ENCODE data around the gene CNKSR1. TPM values are rescaled to one million over a fixed set of nuclear protein-coding genes. Genes with fewer than 3 reads are reported as not detected.

Gene CNKSR1
- total and polyA plus RNA-seq, 2 of the 13 experiments (the other 11 are each of a cell fraction or from before 2014, with no cell fraction given) = 3.4 to 8.9 TPM

DNA sequence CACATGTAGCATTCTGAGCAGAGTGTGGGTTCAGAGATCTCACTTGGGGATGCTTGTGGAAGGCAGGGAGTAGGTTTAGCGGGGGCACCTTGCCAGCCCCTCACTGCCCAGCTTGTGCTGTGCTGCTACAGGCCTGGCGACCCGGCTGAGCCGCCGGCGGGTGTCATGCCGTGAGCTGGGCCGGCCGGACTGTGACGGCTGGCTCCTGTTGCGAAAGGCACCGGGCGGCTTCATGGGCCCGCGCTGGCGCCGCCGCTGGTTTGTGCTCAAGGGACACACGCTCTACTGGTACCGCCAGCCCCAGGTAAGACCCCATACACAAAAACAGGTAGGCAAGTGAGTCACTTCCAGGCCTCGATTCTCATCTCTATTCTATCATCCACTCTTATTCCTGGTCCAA is 7.6 kb downstream of the CNKSR1 start (continued):
- TF ChIP-seq, protein P1, sequence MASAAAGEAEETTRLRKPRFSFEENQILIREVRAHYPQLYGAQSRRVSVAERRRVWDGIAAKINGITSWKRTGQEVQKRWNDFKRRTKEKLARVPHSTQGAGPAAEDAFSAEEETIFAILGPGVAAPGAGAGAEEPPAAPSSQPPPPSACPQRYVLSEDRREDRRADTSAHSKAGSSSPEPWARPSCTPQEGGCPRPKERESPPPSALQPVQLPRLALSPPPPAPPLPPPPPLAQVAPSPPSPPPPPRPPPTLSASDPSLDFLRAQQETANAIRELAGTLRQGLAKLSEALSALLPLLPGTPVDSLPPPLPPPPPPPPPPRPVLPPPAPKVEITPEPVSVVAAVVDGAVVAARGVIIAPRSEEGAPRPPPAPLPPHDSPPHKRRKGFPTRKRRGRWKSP (CRISPR knock-in tag; IDR thresholded peaks at IDR 0.05) = no peak
- TF ChIP-seq ZFP37 (CRISPR knock-in tag; IDR thresholded peaks at IDR 0.05; ENCODE audit: borderline replicate concordance) (no peak), DNMT3B (CRISPR knock-in tag; conservative IDR thresholded peaks at IDR 0.05) (no peak), POLR2AphosphoS5 (IDR thresholded peaks at IDR 0.05; ENCODE audit: low read depth, low read length) (no peak), ZNF883 (CRISPR knock-in tag; IDR thresholded peaks at IDR 0.05; ENCODE audit: not compliant biosample characterization) (no peak), ZNF724P (CRISPR knock-in tag; IDR thresholded peaks at IDR 0.05; ENCODE audit: borderline replicate concordance) (no peak), ZNF768 (CRISPR knock-in tag; IDR thresholded peaks at IDR 0.05) (peak; percentile 89), SMYD3 (CRISPR knock-in tag; IDR thresholded peaks at IDR 0.05) (no peak), ZFAT (CRISPR knock-in tag; conservative IDR thresholded peaks at IDR 0.05) (no peak), HDAC2 (CRISPR knock-in tag; IDR thresholded peaks at IDR 0.05) (no peak)
- TF ChIP-seq, protein P2, sequence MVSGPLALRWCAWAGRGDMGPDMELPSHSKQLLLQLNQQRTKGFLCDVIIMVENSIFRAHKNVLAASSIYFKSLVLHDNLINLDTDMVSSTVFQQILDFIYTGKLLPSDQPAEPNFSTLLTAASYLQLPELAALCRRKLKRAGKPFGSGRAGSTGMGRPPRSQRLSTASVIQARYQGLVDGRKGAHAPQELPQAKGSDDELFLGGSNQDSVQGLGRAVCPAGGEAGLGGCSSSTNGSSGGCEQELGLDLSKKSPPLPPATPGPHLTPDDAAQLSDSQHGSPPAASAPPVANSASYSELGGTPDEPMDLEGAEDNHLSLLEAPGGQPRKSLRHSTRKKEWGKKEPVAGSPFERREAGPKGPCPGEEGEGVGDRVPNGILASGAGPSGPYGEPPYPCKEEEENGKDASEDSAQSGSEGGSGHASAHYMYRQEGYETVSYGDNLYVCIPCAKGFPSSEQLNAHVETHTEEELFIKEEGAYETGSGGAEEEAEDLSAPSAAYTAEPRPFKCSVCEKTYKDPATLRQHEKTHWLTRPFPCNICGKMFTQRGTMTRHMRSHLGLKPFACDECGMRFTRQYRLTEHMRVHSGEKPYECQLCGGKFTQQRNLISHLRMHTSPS (CRISPR knock-in tag; IDR thresholded peaks at IDR 0.05; ENCODE audit: low read depth) = no peak
- TF ChIP-seq, protein P3, sequence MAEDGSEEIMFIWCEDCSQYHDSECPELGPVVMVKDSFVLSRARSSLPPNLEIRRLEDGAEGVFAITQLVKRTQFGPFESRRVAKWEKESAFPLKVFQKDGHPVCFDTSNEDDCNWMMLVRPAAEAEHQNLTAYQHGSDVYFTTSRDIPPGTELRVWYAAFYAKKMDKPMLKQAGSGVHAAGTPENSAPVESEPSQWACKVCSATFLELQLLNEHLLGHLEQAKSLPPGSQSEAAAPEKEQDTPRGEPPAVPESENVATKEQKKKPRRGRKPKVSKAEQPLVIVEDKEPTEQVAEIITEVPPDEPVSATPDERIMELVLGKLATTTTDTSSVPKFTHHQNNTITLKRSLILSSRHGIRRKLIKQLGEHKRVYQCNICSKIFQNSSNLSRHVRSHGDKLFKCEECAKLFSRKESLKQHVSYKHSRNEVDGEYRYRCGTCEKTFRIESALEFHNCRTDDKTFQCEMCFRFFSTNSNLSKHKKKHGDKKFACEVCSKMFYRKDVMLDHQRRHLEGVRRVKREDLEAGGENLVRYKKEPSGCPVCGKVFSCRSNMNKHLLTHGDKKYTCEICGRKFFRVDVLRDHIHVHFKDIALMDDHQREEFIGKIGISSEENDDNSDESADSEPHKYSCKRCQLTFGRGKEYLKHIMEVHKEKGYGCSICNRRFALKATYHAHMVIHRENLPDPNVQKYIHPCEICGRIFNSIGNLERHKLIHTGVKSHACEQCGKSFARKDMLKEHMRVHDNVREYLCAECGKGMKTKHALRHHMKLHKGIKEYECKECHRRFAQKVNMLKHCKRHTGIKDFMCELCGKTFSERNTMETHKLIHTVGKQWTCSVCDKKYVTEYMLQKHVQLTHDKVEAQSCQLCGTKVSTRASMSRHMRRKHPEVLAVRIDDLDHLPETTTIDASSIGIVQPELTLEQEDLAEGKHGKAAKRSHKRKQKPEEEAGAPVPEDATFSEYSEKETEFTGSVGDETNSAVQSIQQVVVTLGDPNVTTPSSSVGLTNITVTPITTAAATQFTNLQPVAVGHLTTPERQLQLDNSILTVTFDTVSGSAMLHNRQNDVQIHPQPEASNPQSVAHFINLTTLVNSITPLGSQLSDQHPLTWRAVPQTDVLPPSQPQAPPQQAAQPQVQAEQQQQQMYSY (CRISPR knock-in tag; IDR thresholded peaks at IDR 0.05) = no peak
- TF ChIP-seq, protein P4, sequence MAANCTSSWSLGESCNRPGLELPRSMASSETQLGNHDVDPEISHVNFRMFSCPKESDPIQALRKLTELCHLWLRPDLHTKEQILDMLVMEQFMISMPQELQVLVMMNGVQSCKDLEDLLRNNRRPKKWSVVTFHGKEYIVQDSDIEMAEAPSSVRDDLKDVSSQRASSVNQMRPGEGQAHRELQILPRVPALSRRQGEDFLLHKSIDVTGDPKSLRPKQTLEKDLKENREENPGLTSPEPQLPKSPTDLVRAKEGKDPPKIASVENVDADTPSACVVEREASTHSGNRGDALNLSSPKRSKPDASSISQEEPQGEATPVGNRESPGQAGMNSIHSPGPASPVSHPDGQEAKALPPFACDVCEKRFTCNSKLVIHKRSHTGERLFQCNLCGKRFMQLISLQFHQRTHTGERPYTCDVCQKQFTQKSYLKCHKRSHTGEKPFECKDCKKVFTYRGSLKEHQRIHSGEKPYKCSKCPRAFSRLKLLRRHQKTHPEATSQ (CRISPR knock-in tag; IDR thresholded peaks at IDR 0.05; ENCODE audit: borderline replicate concordance) = no peak
- TF ChIP-seq, protein P5, sequence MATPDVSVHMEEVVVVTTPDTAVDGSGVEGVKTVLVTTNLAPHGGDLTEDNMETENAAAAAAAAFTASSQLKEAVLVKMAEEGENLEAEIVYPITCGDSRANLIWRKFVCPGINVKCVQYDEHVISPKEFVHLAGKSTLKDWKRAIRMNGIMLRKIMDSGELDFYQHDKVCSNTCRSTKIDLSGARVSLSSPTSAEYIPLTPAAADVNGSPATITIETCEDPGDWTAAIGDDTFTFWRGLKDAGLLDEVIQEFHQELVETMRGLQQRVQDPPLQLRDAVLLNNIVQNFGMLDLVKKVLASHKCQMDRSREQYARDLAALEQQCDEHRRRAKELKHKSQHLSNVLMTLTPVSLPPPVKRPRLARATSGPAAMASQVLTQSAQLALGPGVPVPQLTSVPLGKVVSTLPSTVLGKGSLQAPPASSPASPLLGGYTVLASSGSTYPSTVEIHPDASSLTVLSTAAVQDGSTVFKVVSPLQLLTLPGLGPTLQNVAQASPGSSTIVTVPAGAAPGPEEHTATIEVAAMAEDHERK (CRISPR knock-in tag; IDR thresholded peaks at IDR 0.05; ENCODE audit: low read depth) = no peak
- TF ChIP-seq, protein P6, sequence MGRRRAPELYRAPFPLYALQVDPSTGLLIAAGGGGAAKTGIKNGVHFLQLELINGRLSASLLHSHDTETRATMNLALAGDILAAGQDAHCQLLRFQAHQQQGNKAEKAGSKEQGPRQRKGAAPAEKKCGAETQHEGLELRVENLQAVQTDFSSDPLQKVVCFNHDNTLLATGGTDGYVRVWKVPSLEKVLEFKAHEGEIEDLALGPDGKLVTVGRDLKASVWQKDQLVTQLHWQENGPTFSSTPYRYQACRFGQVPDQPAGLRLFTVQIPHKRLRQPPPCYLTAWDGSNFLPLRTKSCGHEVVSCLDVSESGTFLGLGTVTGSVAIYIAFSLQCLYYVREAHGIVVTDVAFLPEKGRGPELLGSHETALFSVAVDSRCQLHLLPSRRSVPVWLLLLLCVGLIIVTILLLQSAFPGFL (CRISPR knock-in tag; IDR thresholded peaks at IDR 0.05) = no peak

Measured in HepG2 (cell line).